Measurements from ENCODE around the gene RNF13.

GRCh38 chr3:149806171-149806778 is 6.7 kb upstream of the RNF13 start:
- TF ChIP-seq CTCF (IDR thresholded peaks at IDR 0.05; ENCODE audit: insufficient read depth, low read length), result no peak
- no peak for TF ChIP-seq REST (IDR thresholded peaks at IDR 0.05; ENCODE audit: insufficient replicate concordance, low read depth)
- TF ChIP-seq GABPA (IDR thresholded peaks at IDR 0.05; ENCODE audit: low read depth), result no peak
- no peak for TF ChIP-seq SPI1 (IDR thresholded peaks at IDR 0.05; ENCODE audit: borderline replicate concordance, low read depth)

All from HL-60 (cell line).